Sigmoid colon (tissue), 7 donors: ENCODE results near the gene FLCN. TPM values are rescaled to one million over a fixed set of nuclear protein-coding genes. Genes with fewer than 3 reads are reported as not detected.

Experiments
- DNase-seq: peaks from one replicate; pipeline ENCODE4 v3.0.0-alpha.2; 2019
- H3K27ac ChIP-seq, 4 donors: fragments of 200-600 bp; sonication (generic); one replicate each; pipeline ENCODE4 v1.5.1; 2016 to 2019; ENCODE audit warnings: mild to moderate bottlenecking in 1 of 4
- H3K27me3 ChIP-seq, 3 donors: fragments of 200-600 bp; sonication (generic); one replicate each; pipeline ENCODE4 v1.5.1; 2019; ENCODE audit warnings: mild to moderate bottlenecking in 1 of 3
- H3K36me3 ChIP-seq, 4 donors: fragments of 200-600 bp; sonication (generic); one replicate each; pipeline ENCODE4 v1.5.1; 2016 to 2019
- H3K4me1 ChIP-seq, 4 donors: fragments of 200-600 bp; sonication (generic); one replicate each; pipeline ENCODE4 v1.5.1; 2017 to 2019
- H3K4me3 ChIP-seq, 4 donors: fragments of 200-600 bp; sonication (generic); one replicate each; pipeline ENCODE4 v1.5.1; 2017 to 2019; ENCODE audit warnings: mild to moderate bottlenecking in 2 of 4, moderate library complexity in 1 of 4
- H3K9me3 ChIP-seq, 4 donors: fragments of 200-600 bp in 3 of 4; sonication (generic) in 3 of 4; one replicate each; pipeline versions ENCODE4 v1.5.1 to v1.6.1; 2013 to 2019
- EP300 ChIP-seq, 4 donors: sonication (generic); formaldehyde crosslinking; IDR thresholded peaks; one replicate each; pipeline ENCODE4 v1.6.1; 2017; ENCODE audit warnings: antibody characterized with exemption in 4 of 4
- POLR2A ChIP-seq, 2 donors: fragments of 450-650 bp; IDR thresholded peaks; one replicate each; pipeline ENCODE4 v1.6.1; 2016; ENCODE audit warnings: antibody characterized with exemption in 2 of 2, mild to moderate bottlenecking in 2 of 2, moderate library complexity in 2 of 2
- POLR2AphosphoS5 ChIP-seq, 4 donors: sonication (generic); formaldehyde crosslinking; IDR thresholded peaks; one replicate each; pipeline ENCODE4 v1.6.1; 2017; ENCODE audit warnings: antibody characterized with exemption in 4 of 4
- WGBS, 2 donors: extraction: QIAGEN DNeasy Blood & Tissue Kit; methylation state at CpG; one replicate each; pipeline ENCODE4 v1.1.7; 2013; 5-methylcytosine and 5-hydroxymethylcytosine counted together
- intact Hi-C: fragments of 100-400 bp; cut with DNase I; formaldehyde crosslinking; loops from one replicate; pipeline ENCODE4 v1.15.1; 2023
- polyA plus RNA-seq, 3 donors: library from polyadenylated mRNA; stranded (reverse); fragments of 200-250 nt; gene quantifications; one replicate each; pipeline ENCODE4 v1.2.3, GENCODE V29; 2013
- total RNA-seq, 4 donors: library from RNA; depleted of rRNA; stranded (reverse); fragments of >200 nt; gene quantifications; one replicate each; pipeline ENCODE4 v1.1.0, GENCODE V29; 2016
- TF ChIP-seq, protein P1 (sequence below), 4 experiments: fragments of 450-650 bp in 3 of 4; fragments of 200-600 bp in 1 of 4; IDR thresholded peaks; one replicate each; pipeline ENCODE4 v1.5.1; 2016 to 2019; ENCODE audit warnings: antibody characterized with exemption in 4 of 4, mild to moderate bottlenecking in 3 of 4, moderate library complexity in 2 of 4
- donor health status: healthy with polysubstance abuse.
- donor health status: Bipolar disorder and iron deficiency.
- donor health status: healthy.

The FLCN gene
- total and polyA plus RNA-seq, 7 donors: 10.8 to 122 (median 41.5) TPM

DNA sequence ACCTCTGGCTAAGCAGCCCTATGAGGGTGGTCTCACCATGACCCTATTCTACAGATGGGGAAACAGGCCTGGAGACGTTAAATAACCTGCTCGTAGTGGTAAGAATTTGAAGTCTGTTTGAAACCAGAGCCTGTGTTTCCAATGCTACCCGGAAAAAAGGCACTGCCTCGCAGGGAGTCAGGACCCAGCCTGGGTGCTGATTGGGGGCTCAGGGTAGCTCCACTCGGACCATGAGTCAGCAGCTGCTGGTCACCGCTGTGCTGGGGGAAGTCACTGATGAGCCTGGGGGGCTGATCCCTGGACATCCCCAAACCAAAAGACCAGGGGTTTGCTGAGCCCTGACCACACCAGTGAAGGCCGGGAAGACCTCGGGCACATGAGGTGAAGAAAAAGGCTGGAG lies 21.4 kb downstream of the FLCN start:
- TF ChIP-seq, protein P1, sequence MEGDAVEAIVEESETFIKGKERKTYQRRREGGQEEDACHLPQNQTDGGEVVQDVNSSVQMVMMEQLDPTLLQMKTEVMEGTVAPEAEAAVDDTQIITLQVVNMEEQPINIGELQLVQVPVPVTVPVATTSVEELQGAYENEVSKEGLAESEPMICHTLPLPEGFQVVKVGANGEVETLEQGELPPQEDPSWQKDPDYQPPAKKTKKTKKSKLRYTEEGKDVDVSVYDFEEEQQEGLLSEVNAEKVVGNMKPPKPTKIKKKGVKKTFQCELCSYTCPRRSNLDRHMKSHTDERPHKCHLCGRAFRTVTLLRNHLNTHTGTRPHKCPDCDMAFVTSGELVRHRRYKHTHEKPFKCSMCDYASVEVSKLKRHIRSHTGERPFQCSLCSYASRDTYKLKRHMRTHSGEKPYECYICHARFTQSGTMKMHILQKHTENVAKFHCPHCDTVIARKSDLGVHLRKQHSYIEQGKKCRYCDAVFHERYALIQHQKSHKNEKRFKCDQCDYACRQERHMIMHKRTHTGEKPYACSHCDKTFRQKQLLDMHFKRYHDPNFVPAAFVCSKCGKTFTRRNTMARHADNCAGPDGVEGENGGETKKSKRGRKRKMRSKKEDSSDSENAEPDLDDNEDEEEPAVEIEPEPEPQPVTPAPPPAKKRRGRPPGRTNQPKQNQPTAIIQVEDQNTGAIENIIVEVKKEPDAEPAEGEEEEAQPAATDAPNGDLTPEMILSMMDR (IDR thresholded peaks at IDR 0.05): no peak
- TF ChIP-seq EP300 (IDR thresholded peaks at IDR 0.05) (no peak), POLR2A (IDR thresholded peaks at IDR 0.05) (no peak), POLR2AphosphoS5 (IDR thresholded peaks at IDR 0.05) (no peak)
- H3K27ac ChIP-seq: no peak overlapping the region
- H3K4me3 ChIP-seq: no peak overlapping the region
- H3K9me3 ChIP-seq: no peaks in the 10 kb centered on the region
- no peaks in the 10 kb centered on the region for H3K27me3 ChIP-seq
- H3K36me3 ChIP-seq: peaks cover 44 to 96% (median 72%) of the 10 kb centered on the region in 4 donors
- intact Hi-C loops: no loop called here
- 92 to 95% methylated on average over 8 of the region's 8 CpGs for WGBS, 2 donors
- no peaks in the 10 kb centered on the region for H3K4me1 ChIP-seq
- no peak for DNase-seq

DNA sequence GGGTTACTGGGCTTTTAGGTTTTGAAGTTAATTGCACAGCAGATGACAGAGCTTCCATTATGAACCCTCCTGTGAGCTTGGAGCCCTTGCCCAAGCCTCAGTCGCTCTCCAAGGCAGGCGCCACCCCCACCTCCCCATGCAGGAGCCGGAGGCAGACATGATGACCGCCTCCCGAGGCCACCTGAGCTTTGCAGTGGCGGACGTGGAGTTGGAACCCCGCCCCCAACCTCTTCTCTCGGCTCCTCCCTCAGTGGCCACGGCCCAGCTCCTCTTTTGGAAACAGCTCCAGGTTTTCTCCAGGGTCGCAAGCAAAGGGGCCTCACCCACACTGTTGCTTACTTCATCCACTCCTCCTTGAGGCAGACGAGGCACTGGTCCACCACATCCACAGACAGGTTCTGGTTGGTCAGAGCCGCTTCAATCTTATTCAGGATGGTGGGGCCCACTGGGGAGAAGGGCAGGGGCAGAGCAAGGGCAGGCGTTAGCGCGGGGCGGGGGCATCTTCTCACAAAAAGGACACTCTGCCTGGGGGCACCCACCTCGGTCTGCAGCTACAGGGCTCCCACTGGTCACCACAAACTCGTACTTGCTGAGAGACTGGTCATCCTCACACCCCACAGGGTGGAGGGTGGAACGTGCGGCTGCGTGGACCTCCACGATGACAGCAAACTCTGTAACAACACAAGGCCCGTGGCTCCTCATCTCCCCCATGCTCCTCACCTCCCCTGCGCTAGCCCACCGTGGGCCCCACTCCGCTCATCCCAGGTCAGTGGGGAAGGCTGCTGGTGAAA lies 22.1 kb downstream of the FLCN start:
- H3K27me3 ChIP-seq: no peaks in the 10 kb centered on the region
- 89 to 93% methylated on average over 27 of the region's 27 CpGs for WGBS, 2 donors
- TF ChIP-seq POLR2AphosphoS5 (IDR thresholded peaks at IDR 0.05) (no peak), POLR2A (IDR thresholded peaks at IDR 0.05) (no peak)
- no peaks in the 10 kb centered on the region for H3K4me1 ChIP-seq
- H3K4me3 ChIP-seq: no peak overlapping the region
- H3K9me3 ChIP-seq: no peaks in the 10 kb centered on the region
- intact Hi-C loops: no loop called here
- peaks cover 41 to 89% (median 65%) of the 10 kb centered on the region in 4 donors for H3K36me3 ChIP-seq
- DNase-seq: no peak
- no peak overlapping the region for H3K27ac ChIP-seq

DNA sequence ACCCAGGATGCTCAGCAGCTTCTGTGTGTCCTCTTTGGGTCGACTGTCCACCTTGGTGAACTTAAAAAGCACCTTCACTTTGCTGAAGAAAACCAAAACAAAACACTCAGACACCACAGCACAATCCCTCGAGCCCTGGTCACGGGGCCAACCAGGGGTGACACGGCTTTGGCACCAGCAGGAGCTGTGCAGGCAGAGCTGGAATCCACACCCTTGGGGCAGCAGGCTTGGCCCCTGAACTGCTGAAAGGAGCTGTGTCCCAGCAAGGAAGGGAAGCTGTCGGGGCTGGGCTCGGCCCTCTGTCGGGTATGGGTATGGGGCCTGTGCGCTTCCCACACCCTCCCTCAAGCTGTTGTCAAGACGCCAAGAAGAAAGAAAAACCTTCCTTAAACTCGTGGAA lies 23.2 kb downstream of the FLCN start:
- WGBS, 2 donors: 81 to 84% methylated on average over 10 of the region's 10 CpGs
- intact Hi-C loops: no loop called here

DNA sequence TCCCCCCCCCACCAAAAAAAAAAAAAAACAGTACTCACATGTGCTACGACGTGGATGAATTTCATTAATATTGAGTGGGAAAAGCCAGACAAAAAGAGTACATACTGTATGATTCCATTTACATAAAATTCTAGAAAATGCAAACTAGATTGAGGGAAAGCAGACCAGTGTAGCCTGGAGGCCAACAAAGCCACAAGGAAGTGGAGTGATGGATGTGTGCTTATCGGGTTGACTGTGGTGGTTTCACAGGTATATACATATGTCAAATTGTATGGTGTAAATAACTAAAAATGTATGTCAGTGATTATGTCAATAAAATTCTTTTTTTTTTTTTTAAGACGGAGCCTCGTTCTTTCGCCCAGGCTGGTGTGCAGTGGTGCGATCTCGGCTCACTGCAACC lies 29.0 kb downstream of the FLCN start:
- H3K27ac ChIP-seq: peak overlapping the region; percentile 86 to 98 (median 94)
- no peak overlapping the region for H3K4me3 ChIP-seq
- TF ChIP-seq POLR2A (IDR thresholded peaks at IDR 0.05) (no peak), EP300 (IDR thresholded peaks at IDR 0.05) (no peak), POLR2AphosphoS5 (IDR thresholded peaks at IDR 0.05) (no peak)
- TF ChIP-seq, protein P1 (IDR thresholded peaks at IDR 0.05): no peak

More for the DNA sequence above, 23.2 kb downstream of the FLCN start:
- no peaks in the 10 kb centered on the region for H3K9me3 ChIP-seq
- peaks cover 40 to 79% (median 57%) of the 10 kb centered on the region in 4 donors for H3K36me3 ChIP-seq
- H3K27me3 ChIP-seq: no peaks in the 10 kb centered on the region
- DNase-seq: no peak
- no peaks in the 10 kb centered on the region for H3K4me1 ChIP-seq
- TF ChIP-seq POLR2AphosphoS5 (IDR thresholded peaks at IDR 0.05) (no peak), POLR2A (IDR thresholded peaks at IDR 0.05) (no peak), EP300 (IDR thresholded peaks at IDR 0.05) (no peak)
- TF ChIP-seq, protein P1 (IDR thresholded peaks at IDR 0.05): no peak
- no peak overlapping the region for H3K27ac ChIP-seq
- no peak overlapping the region for H3K4me3 ChIP-seq

DNA sequence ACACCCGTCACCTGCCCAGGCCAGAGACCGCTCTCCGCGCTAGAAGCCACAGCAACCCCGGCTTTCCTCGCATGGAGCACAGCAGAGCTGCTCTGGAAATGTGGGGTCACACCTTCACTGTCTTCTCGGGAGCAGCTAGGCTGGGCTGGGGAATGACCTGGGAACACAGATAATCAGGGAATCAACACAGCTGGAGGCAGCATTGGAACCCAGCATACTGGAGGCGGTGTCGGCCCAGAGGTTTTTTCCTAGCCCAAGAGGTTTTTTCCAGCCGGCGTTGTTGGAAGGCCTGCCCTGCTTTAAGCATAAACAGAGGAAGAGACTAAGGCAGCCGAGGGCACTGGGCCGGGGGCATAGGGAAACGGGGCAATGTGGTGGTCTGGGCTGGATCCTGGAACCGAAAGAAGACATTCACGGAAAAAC lies 30.0 kb downstream of the FLCN start:
- 27 to 62% methylated on average over 16 of the region's 16 CpGs for WGBS, 2 donors
- Histone ChIP-seq H3K27me3 (no peaks in the 10 kb centered on the region), H3K4me1 (peaks cover 0 to 54% (median 53%) of the 10 kb centered on the region in 4 donors), H3K9me3 (no peaks in the 10 kb centered on the region), H3K4me3 (peak overlapping the region in 3 of 4 donors; percentile 47 to 68 (median 59)), H3K36me3 (peaks cover 0 to 20% (median 2%) of the 10 kb centered on the region in 4 donors), H3K27ac (peak overlapping the region; percentile 86 to 98 (median 94))
- DNase-seq: no peak
- TF ChIP-seq POLR2AphosphoS5 (IDR thresholded peaks at IDR 0.05): peak in 1 of 4 donors; percentile 57
- TF ChIP-seq EP300 (IDR thresholded peaks at IDR 0.05): no peak
- intact Hi-C loops: loop anchor here (2.0 to 5.0 kb wide), 3 partner anchors 30 to 164 kb away; partner anchors contain the start of genes COPS3, FLCN and MPRIP

More for the DNA sequence above, 29.0 kb downstream of the FLCN start:
- no peak for DNase-seq
- WGBS, 2 donors: 85 to 86% methylated on average over 8 of the region's 8 CpGs
- no peaks in the 10 kb centered on the region for H3K27me3 ChIP-seq
- intact Hi-C loops: loop anchor here (2.0 to 5.0 kb wide), 3 partner anchors 29 to 165 kb away; partner anchors contain the start of genes COPS3, FLCN and MPRIP
- H3K4me1 ChIP-seq: peaks cover 0 to 44% (median 43%) of the 10 kb centered on the region in 4 donors
- peaks cover 2 to 21% (median 5%) of the 10 kb centered on the region in 4 donors for H3K36me3 ChIP-seq
- H3K9me3 ChIP-seq: no peaks in the 10 kb centered on the region
